Bronchial epithelial cell (primary cell): ENCODE results near the gene ARFGAP1. TPM values are rescaled to one million over a fixed set of nuclear protein-coding genes. Genes with fewer than 3 reads are reported as not detected.

ENCODE experiments used
- DNase-seq: peaks from one replicate; pipeline ENCODE4 v3.0.0-alpha.2; 2010; ENCODE audit warnings: low read depth
- FAIRE-seq: peaks from 2 replicates; lab custom pipeline; 2011; peaks lifted over from hg19 to GRCh38; lab: Jason Lieb, UNC
- H3K27me3 ChIP-seq: 2 replicates; pipeline ENCODE4 v1.5.1; 2011; ENCODE audit warnings: low read length; ENCODE audit not compliant: control insufficient read depth, insufficient read depth
- H3K36me3 ChIP-seq: 2 replicates; pipeline ENCODE4 v1.5.1; 2011; ENCODE audit warnings: low read length; ENCODE audit not compliant: control insufficient read depth, insufficient read depth
- H3K4me3 ChIP-seq: 2 replicates; pipeline ENCODE4 v1.5.1; 2011; ENCODE audit warnings: mild to moderate bottlenecking, low read depth, low read length, control low read depth
- total RNA-seq: library from RNA; depleted of rRNA; stranded (reverse); fragments of >200 nt; gene quantifications from 2 replicates; pipeline ENCODE4 v1.2.1, GENCODE V29; 2014
- TF ChIP-seq, protein P1 (sequence below): IDR thresholded peaks from 2 replicates; pipeline ENCODE4 v1.5.1; 2011; ENCODE audit warnings: mild to moderate bottlenecking, moderate library complexity, low read length, control low read depth, inconsistent platforms; ENCODE audit not compliant: insufficient read depth, severe bottlenecking

ARFGAP1 gene
- total RNA-seq, 1 donor from 2014 or later = 49.2 TPM

DNA sequence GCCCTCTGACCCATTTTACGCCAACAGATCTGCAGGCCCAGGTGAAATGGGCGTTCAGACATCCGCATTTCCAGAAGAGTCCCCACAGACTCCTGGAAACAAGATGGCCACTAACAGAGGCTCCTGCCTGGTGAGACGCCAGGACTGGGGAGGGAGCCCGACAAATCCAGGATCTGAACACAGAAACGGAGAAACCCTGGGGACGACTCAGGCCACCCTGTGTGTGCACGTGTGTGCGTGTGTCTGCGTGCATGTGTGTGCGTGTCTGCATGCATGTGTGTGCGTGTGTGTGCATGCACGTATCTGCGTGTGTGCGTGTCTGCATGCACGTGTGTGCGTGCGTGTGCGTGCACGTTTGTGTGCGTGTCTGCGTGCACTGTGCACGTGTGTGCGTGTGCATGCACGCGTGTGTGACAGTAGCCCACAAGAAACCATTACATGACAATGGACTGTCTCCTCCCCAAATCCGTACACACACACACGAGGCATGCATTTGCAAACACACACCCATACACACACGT lies 63.7 kb downstream of the ARFGAP1 start:
- H3K36me3 ChIP-seq = no peaks in the 10 kb centered on the region
- no peaks in the 10 kb centered on the region for H3K27me3 ChIP-seq
- FAIRE-seq (peak; percentile 50), DNase-seq (no peak)
- H3K4me3 ChIP-seq = no peak overlapping the region
- TF ChIP-seq, protein P1, sequence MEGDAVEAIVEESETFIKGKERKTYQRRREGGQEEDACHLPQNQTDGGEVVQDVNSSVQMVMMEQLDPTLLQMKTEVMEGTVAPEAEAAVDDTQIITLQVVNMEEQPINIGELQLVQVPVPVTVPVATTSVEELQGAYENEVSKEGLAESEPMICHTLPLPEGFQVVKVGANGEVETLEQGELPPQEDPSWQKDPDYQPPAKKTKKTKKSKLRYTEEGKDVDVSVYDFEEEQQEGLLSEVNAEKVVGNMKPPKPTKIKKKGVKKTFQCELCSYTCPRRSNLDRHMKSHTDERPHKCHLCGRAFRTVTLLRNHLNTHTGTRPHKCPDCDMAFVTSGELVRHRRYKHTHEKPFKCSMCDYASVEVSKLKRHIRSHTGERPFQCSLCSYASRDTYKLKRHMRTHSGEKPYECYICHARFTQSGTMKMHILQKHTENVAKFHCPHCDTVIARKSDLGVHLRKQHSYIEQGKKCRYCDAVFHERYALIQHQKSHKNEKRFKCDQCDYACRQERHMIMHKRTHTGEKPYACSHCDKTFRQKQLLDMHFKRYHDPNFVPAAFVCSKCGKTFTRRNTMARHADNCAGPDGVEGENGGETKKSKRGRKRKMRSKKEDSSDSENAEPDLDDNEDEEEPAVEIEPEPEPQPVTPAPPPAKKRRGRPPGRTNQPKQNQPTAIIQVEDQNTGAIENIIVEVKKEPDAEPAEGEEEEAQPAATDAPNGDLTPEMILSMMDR = no peak

DNA sequence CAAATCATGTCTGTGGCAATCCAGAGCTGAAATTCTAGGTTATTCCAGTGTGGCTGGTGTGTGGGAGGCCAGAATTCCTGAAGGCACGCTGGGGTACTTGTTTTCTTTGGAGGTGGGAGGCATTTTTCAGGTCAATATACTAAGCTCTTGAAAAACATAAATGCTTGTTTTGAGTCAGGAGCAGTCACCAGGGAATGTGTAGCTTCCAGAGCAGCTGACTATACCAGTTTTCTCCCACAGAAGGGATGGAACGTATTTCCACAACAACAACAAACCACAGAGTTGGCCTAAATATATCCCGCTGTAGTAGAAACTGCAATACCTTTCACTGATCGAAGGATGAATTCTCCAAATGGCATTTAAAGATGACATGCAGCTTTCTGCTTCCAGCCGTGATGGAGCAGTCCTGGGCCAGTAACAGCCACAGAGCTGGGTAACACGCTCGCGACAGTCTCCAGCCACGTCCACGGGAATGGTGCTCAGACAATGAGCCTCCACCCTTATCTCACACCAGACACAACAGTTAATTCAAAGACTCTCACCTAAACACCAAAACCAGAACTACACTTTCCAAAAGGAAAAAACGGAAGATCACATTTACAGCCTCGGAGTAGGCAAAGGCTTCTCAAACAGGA lies 65.3 kb downstream of the ARFGAP1 start:
- FAIRE-seq = no peak
- Histone ChIP-seq H3K36me3 (no peaks in the 10 kb centered on the region), H3K4me3 (no peak overlapping the region), H3K27me3 (no peaks in the 10 kb centered on the region)
- TF ChIP-seq, protein P1 = no peak
- DNase-seq = no peak

Other genes with a start within 250 kb of the ARFGAP1 start
- gene YTHDF1, start 56.7 kb upstream of the ARFGAP1 start, total RNA-seq = 24.6 and 27.1 TPM in 2 replicates
- gene BIRC7, start 36.9 kb upstream of the ARFGAP1 start, total RNA-seq = not detected in 2 replicates
- 0.13 and 1.1 TPM in 2 replicates for gene NKAIN4, start 18.4 kb upstream of the ARFGAP1 start, total RNA-seq
- not detected in 2 replicates for gene COL20A1, start 20.4 kb downstream of the ARFGAP1 start, total RNA-seq
- gene CHRNA4, start 88.5 kb downstream of the ARFGAP1 start, total RNA-seq = not detected in 2 replicates
- gene KCNQ2, start 199.8 kb downstream of the ARFGAP1 start, total RNA-seq = not detected in 2 replicates
- 1.1 and 1.9 TPM in 2 replicates for gene EEF1A2, start 226.3 kb downstream of the ARFGAP1 start, total RNA-seq
- 21.9 and 35.6 TPM in 2 replicates for gene PPDPF, start 248.0 kb downstream of the ARFGAP1 start, total RNA-seq